HT1080 (cell line): ENCODE data around the gene OR4X2. TPM values are rescaled to one million over a fixed set of nuclear protein-coding genes. Genes with fewer than 3 reads are reported as not detected.
"Not testable (repeated sequence)": the region's sequence is repeated elsewhere in the genome, so short reads cannot be mapped to it uniquely, and the experiment has no call there.

Experiments used
- DNase-seq: peaks from one replicate; pipeline ENCODE4 v3.0.0-alpha.2; 2015; ENCODE audit warnings: low read depth
- polyA plus RNA-seq, 2 experiments: library from polyadenylated mRNA; depleted of rRNA; stranded (reverse); fragments of >200 nt; gene quantifications; 2 replicates each; pipeline ENCODE4 v1.2.3, GENCODE V29; 2015
- total RNA-seq: library from RNA; depleted of rRNA; stranded (reverse); fragments of >200 nt; shearing (Covaris generic); gene quantifications from 2 replicates; pipeline ENCODE4 v1.2.3, GENCODE V29; 2014; rRNA removed

The OR4X2 gene
- not detected in 2 replicates for total RNA-seq
- not detected in 2 replicates for polyA plus RNA-seq (2015; cell fraction: cytosol; rRNA removed)
- polyA plus RNA-seq (2015; cell fraction: nucleus; rRNA removed) = not detected in 2 replicates

DNA sequence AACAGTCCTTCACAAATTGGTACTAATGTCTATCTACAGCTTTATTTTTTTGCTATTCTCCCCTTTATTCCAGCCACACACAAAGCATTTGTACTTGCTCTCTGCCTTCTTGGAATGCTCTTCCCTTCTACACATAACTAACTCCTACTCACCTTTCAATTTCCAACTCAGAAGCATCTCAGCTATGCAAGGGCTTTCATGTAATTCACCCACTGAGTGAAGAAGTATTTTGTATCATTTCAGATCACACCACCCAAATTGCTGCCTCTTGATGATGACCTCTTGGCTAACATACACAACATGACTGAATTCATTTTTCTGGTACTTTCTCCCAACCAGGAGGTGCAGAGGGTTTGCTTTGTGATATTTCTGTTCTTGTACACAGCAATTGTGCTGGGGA is at the start of gene OR4X2:
Gene OR4X2, plus strand, starts transcription at position 301 of the 400 bp plus-strand sequence. Its CDS starts 0 bp downstream, at position 301.
- no peak for DNase-seq

DNA sequence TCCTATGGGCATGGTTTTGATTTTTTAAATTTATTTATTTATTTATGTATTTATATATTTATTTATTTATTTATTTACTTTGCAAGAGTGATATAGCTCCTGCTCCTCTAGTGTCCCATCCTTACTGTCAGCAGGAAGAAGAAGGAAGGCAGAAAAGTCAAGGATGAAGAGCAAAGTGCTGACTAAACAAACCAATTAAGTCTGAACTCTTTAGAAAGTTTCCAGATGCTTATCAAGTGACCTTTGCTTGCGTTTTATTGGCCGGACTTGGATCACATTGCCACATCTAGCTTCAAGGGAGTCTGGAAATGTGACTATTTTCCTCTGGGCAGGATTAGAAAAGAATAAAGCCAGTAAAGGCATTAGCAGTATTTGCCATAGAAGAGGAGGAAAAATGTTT is 37.0 kb upstream of the OR4X2 start:
- DNase-seq = no peak

GRCh38 chr11:48210052-48210451 is 34.9 kb upstream of the OR4X2 start:
- peak; percentile 48 for DNase-seq

DNA sequence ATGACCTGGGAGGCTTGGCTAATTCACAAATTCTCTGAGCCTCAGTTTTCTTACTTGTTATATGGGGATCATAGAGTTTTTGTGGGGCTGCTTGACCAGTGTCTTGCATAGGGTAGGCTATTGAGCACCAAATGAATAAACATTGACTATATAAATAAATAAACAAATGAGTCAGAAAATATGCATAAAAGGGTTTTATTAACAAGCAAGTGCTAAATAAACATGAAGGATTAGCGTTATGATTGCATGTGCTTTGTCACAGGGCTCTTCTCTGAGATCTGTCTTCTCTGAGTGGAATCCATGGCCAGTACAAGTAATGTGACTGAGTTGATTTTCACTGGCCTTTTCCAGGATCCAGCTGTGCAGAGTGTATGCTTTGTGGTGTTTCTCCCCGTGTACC is 28.4 kb upstream of the OR4X2 start, which contains the start of gene OR4B1:
Gene OR4B1, plus strand, starts transcription at position 301 of the 400 bp plus-strand sequence. Its CDS starts 0 bp downstream, at position 301.
- no peak for DNase-seq

GRCh38 chr11:48228761-48229160 is 16.1 kb upstream of the OR4X2 start:
- no peak for DNase-seq

GRCh38 chr11:48230057-48230456 is 14.8 kb upstream of the OR4X2 start:
- DNase-seq = not testable (repeated sequence)

- DNase-seq = no peak
Observed at GRCh38 chr11:48237727-48238126, 7.2 kb upstream of the OR4X2 start.

GRCh38 chr11:48242501-48242900 is 2.4 kb upstream of the OR4X2 start:
- no peak for DNase-seq

- DNase-seq = no peak
Observed at GRCh38 chr11:48248902-48249301, 4.0 kb downstream of the OR4X2 start.

DNA sequence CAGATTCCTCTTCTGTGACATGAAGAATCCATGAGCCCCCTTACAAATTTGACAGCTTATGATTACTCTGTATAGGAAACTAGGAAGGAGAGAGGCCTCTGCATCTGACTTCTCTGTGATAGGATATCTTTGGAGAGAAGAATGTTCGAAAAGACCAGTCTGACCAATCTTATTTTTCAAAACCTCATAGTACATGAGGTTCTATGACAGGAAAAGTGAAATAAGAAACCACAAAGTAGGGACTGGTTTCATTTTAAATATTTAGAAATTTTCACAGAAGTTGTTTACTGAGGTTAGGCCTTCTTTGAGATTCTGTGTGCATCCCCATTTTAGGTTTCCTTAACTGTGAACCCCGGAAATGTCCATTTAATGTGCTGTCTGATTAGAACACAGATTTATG is 16.7 kb downstream of the OR4X2 start:
- no peak for DNase-seq

DNA sequence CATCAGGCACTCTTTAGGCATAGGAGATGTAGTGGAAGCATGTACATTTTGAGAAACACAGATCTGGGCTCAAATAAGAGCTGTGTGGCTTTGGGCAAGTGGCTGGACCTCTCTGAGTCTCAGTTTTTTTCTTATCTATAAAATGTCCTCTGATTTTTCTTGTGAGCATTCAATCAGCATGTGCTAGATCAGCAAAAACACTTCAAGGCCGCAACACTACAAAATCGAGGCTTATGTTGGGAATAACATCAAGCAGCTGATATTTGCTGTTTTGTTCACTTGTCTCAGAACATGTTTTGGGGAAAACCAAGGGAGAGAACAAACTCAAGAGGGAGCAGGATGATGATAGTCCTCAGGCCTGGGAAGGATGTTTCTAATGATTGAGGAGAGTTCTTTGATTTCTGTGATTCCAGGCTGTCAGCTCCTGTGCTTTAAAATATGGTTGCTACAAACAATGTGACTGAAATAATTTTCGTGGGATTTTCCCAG is 18.6 kb downstream of the OR4X2 start, which contains the start of gene OR4X1:
Gene OR4X1, plus strand, starts transcription at position 439 of the 489 bp plus-strand sequence. Its CDS starts 0 bp downstream, at position 439.
- no peak for DNase-seq

- DNase-seq = peak; percentile 30
Observed at GRCh38 chr11:48270621-48271020, 25.7 kb downstream of the OR4X2 start.

- no peak for DNase-seq
Observed at GRCh38 chr11:48272606-48273005, 27.7 kb downstream of the OR4X2 start.

Other genes starting within 250 kb of the OR4X2 start
- not detected in 2 replicates for gene OR4B1, start 28.3 kb upstream of the OR4X2 start, total RNA-seq
- gene OR4X1, start 18.8 kb downstream of the OR4X2 start, total RNA-seq = not detected in 2 replicates
- not detected in 2 replicates for gene OR4S1, start 61.1 kb downstream of the OR4X2 start, total RNA-seq
- not detected in 2 replicates for gene OR4C3, start 79.8 kb downstream of the OR4X2 start, total RNA-seq
- gene OR4C5, start 121.4 kb downstream of the OR4X2 start, total RNA-seq = not detected in 2 replicates
- gene OR4A47, start 243.7 kb downstream of the OR4X2 start, total RNA-seq = not detected in 2 replicates